DND-41 (cell line): ENCODE results near the gene RNF220.

Experiments
- ATAC-seq: fragments of 200-7000 bp; cut with Tn5 transposase; 3 replicates; pipeline ENCODE4 v1.9.1; 2021; ENCODE audit warnings: low read depth; ENCODE audit not compliant: insufficient read depth
- DNase-seq: peaks from one replicate; pipeline ENCODE4 v3.0.0-alpha.2; 2020
- H2AFZ ChIP-seq: 2 replicates; pipeline ENCODE4 v1.6.0; 2012; ENCODE audit warnings: low read depth, low read length
- H3K27ac ChIP-seq: 2 replicates; pipeline ENCODE4 v1.5.1; 2012; ENCODE audit warnings: low read length, inconsistent platforms
- H3K27me3 ChIP-seq: fragments of 200-600 bp; sonication (generic); 2 replicates; pipeline ENCODE4 v1.6.0; 2012; ENCODE audit warnings: low read length, mild to moderate bottlenecking, inconsistent platforms; ENCODE audit not compliant: insufficient read depth, poor library complexity
- H3K36me3 ChIP-seq: 2 replicates; pipeline ENCODE4 v1.5.1; 2012; ENCODE audit warnings: low read length, inconsistent platforms; ENCODE audit not compliant: insufficient read depth
- H3K4me1 ChIP-seq: 2 replicates; pipeline ENCODE4 v1.5.1; 2012; ENCODE audit warnings: mild to moderate bottlenecking, low read length; ENCODE audit not compliant: insufficient read depth
- H3K4me2 ChIP-seq: 2 replicates; pipeline ENCODE4 v1.6.0; 2012; ENCODE audit warnings: mild to moderate bottlenecking, moderate library complexity, low read length, inconsistent platforms; ENCODE audit not compliant: insufficient read depth
- H3K4me3 ChIP-seq, 2 experiments: fragments of 200-600 bp in 1 of 2; shearing (Covaris generic) in 1 of 2; 2 replicates each; pipeline ENCODE4 v1.5.1; 2012 to 2016; ENCODE audit warnings: inconsistent platforms in 2 of 2, low read length in 2 of 2, mild to moderate bottlenecking in 2 of 2, low read depth in 1 of 2, moderate library complexity in 1 of 2
- H3K79me2 ChIP-seq: 2 replicates; pipeline ENCODE4 v1.6.0; 2012; ENCODE audit warnings: low read length, inconsistent platforms; ENCODE audit not compliant: insufficient read depth
- H3K9ac ChIP-seq: 2 replicates; pipeline ENCODE4 v1.6.0; 2012; ENCODE audit warnings: low read depth, mild to moderate bottlenecking, inconsistent platforms, low read length, moderate library complexity
- H3K9me3 ChIP-seq: 2 replicates; pipeline ENCODE4 v1.5.1; 2012; ENCODE audit warnings: low read length, moderate library complexity, mild to moderate bottlenecking, inconsistent platforms; ENCODE audit not compliant: insufficient read depth, severe bottlenecking
- H4K20me1 ChIP-seq: 2 replicates; pipeline ENCODE4 v1.6.0; 2012; ENCODE audit warnings: low read length; ENCODE audit not compliant: insufficient read depth
- CTCF ChIP-seq: IDR thresholded peaks from 2 replicates; pipeline ENCODE4 v1.5.1; 2012; ENCODE audit warnings: borderline replicate concordance, low read length, moderate library complexity, mild to moderate bottlenecking; ENCODE audit not compliant: poor library complexity, severe bottlenecking; ENCODE audit errors: extremely low read depth
- EZH2 ChIP-seq: IDR thresholded peaks from 3 replicates; pipeline ENCODE4 v1.6.1; 2012; ENCODE audit warnings: borderline replicate concordance, low read depth, mild to moderate bottlenecking, moderate library complexity, low read length, inconsistent platforms; ENCODE audit not compliant: severe bottlenecking

Gene RNF220

GRCh38 chr1:44359234-44359935 is 45.7 kb upstream of the RNF220 start:
- Histone ChIP-seq H3K9ac (no peak overlapping the region), H3K4me1 (peaks cover 12% of the 10 kb centered on the region), H3K79me2 (peaks cover 5% of the 10 kb centered on the region), H3K4me3 (no peak overlapping the region), H2AFZ (no peak overlapping the region), H4K20me1 (no peaks in the 10 kb centered on the region), H3K27me3 (peaks cover 6% of the 10 kb centered on the region), H3K9me3 (no peaks in the 10 kb centered on the region), H3K27ac (no peak overlapping the region), H3K4me2 (no peak overlapping the region), H3K36me3 (no peaks in the 10 kb centered on the region)
- TF ChIP-seq CTCF (no peak), EZH2 (no peak)
- ATAC-seq (no peak), DNase-seq (no peak)

- ATAC-seq = no peak
- H3K4me3 ChIP-seq = no peak overlapping the region
- H2AFZ ChIP-seq = no peak overlapping the region
- no peak overlapping the region for H3K4me2 ChIP-seq
- no peaks in the 10 kb centered on the region for H3K4me1 ChIP-seq
- DNase-seq = no peak
- TF ChIP-seq EZH2 = no peak
- no peak for TF ChIP-seq CTCF
- peaks cover 7% of the 10 kb centered on the region for H3K27me3 ChIP-seq
- H3K79me2 ChIP-seq = no peaks in the 10 kb centered on the region
- no peaks in the 10 kb centered on the region for H4K20me1 ChIP-seq
- no peak overlapping the region for H3K9ac ChIP-seq
- H3K9me3 ChIP-seq = no peaks in the 10 kb centered on the region
- no peaks in the 10 kb centered on the region for H3K36me3 ChIP-seq
- no peak overlapping the region for H3K27ac ChIP-seq
These were observed 43.6 kb upstream of the RNF220 start for GRCh38 chr1:44361478-44361877.

GRCh38 chr1:44366371-44366975 is 38.6 kb upstream of the RNF220 start:
- H3K9me3 ChIP-seq = no peaks in the 10 kb centered on the region
- no peak for TF ChIP-seq EZH2
- TF ChIP-seq CTCF = no peak
- H3K4me2 ChIP-seq = no peak overlapping the region
- ATAC-seq = no peak
- H3K4me1 ChIP-seq = no peaks in the 10 kb centered on the region
- H2AFZ ChIP-seq = no peak overlapping the region
- DNase-seq = no peak
- H3K36me3 ChIP-seq = no peaks in the 10 kb centered on the region
- no peaks in the 10 kb centered on the region for H4K20me1 ChIP-seq
- H3K9ac ChIP-seq = no peak overlapping the region
- no peak overlapping the region for H3K4me3 ChIP-seq
- peaks cover 18% of the 10 kb centered on the region for H3K27me3 ChIP-seq
- no peaks in the 10 kb centered on the region for H3K79me2 ChIP-seq
- no peak overlapping the region for H3K27ac ChIP-seq
